GM19438 (cell line): ENCODE data around the gene CFAP20DC.
"Not testable (repeated sequence)": the region's sequence is repeated elsewhere in the genome, so short reads cannot be mapped to it uniquely, and the experiment has no call there.

Experiments
- ATAC-seq: cut with Tn5 transposase; IDR thresholded peaks from one replicate; pipeline ENCODE4 v1.9.1; 2021; ENCODE audit warnings: low read depth; ENCODE audit not compliant: unreplicated experiment

CFAP20DC gene

GRCh38 chr3:59049671-59050331, at the start of gene CFAP20DC:
TSS of gene CFAP20DC (minus strand) at chr3:59050025. CDS start at chr3:59049631, 394 bp downstream.
- ATAC-seq, result peak; percentile 95

- ATAC-seq, result not testable (repeated sequence)
Observed at GRCh38 chr3:59098516-59098915, 48.7 kb upstream of the CFAP20DC start.

GRCh38 chr3:59094446-59094845, 44.6 kb upstream of the CFAP20DC start:
- ATAC-seq, result no peak

GRCh38 chr3:59093521-59093920, 43.7 kb upstream of the CFAP20DC start:
- no peak for ATAC-seq

GRCh38 chr3:59088761-59089160, 38.9 kb upstream of the CFAP20DC start:
- no peak for ATAC-seq

GRCh38 chr3:59085976-59086375, 36.2 kb upstream of the CFAP20DC start:
- ATAC-seq, result no peak

- no peak for ATAC-seq
Observed at GRCh38 chr3:59084583-59084982, 34.8 kb upstream of the CFAP20DC start.

- ATAC-seq, result no peak
Observed at GRCh38 chr3:59082106-59082505, 32.3 kb upstream of the CFAP20DC start.

- no peak for ATAC-seq
Observed at GRCh38 chr3:59081071-59081470, 31.2 kb upstream of the CFAP20DC start.

GRCh38 chr3:59079962-59080361, 30.1 kb upstream of the CFAP20DC start:
- ATAC-seq, result no peak

- no peak for ATAC-seq
Observed at GRCh38 chr3:59074764-59075163, 24.9 kb upstream of the CFAP20DC start.

- no peak for ATAC-seq
Observed at GRCh38 chr3:59072681-59073080, 22.9 kb upstream of the CFAP20DC start.

GRCh38 chr3:59069838-59070237, 20.0 kb upstream of the CFAP20DC start:
- ATAC-seq, result no peak

GRCh38 chr3:59065240-59065639, 15.4 kb upstream of the CFAP20DC start:
- ATAC-seq, result no peak

GRCh38 chr3:59064728-59065127, 14.9 kb upstream of the CFAP20DC start:
- no peak for ATAC-seq

GRCh38 chr3:59064276-59064675, 14.5 kb upstream of the CFAP20DC start:
- no peak for ATAC-seq

- no peak for ATAC-seq
Observed at GRCh38 chr3:59056706-59057105, 6.9 kb upstream of the CFAP20DC start.

GRCh38 chr3:59052803-59053411, 3.1 kb upstream of the CFAP20DC start:
- ATAC-seq, result no peak

GRCh38 chr3:59050811-59051414, 1.1 kb upstream of the CFAP20DC start:
- not testable (repeated sequence) for ATAC-seq

GRCh38 chr3:59046839-59047238, 3.0 kb downstream of the CFAP20DC start:
- no peak for ATAC-seq

- no peak for ATAC-seq
Observed at GRCh38 chr3:59043391-59043790, 6.4 kb downstream of the CFAP20DC start.

- no peak for ATAC-seq
Observed at GRCh38 chr3:59040902-59041301, 8.9 kb downstream of the CFAP20DC start.
